Gastroesophageal sphincter (tissue), 3 donors: ENCODE measurements around the gene CNNM4.

ENCODE experiments used
- POLR2A ChIP-seq, 2 donors: fragments of 450-650 bp; IDR thresholded peaks; one replicate each; pipeline ENCODE4 v1.6.1; 2017; ENCODE audit warnings: antibody characterized with exemption in 2 of 2, mild to moderate bottlenecking in 2 of 2, moderate library complexity in 1 of 2
- TF ChIP-seq, protein P1 (sequence below), 4 experiments: fragments of 200-600 bp in 2 of 4; fragments of 450-650 bp in 2 of 4; sonication (generic) in 1 of 4; IDR thresholded peaks; one replicate each; pipeline ENCODE4 v1.5.1; 2017 to 2019; ENCODE audit warnings: antibody characterized with exemption in 4 of 4, mild to moderate bottlenecking in 2 of 4, moderate library complexity in 2 of 4

- no peak for TF ChIP-seq POLR2A (IDR thresholded peaks at IDR 0.05)
- TF ChIP-seq, protein P1, sequence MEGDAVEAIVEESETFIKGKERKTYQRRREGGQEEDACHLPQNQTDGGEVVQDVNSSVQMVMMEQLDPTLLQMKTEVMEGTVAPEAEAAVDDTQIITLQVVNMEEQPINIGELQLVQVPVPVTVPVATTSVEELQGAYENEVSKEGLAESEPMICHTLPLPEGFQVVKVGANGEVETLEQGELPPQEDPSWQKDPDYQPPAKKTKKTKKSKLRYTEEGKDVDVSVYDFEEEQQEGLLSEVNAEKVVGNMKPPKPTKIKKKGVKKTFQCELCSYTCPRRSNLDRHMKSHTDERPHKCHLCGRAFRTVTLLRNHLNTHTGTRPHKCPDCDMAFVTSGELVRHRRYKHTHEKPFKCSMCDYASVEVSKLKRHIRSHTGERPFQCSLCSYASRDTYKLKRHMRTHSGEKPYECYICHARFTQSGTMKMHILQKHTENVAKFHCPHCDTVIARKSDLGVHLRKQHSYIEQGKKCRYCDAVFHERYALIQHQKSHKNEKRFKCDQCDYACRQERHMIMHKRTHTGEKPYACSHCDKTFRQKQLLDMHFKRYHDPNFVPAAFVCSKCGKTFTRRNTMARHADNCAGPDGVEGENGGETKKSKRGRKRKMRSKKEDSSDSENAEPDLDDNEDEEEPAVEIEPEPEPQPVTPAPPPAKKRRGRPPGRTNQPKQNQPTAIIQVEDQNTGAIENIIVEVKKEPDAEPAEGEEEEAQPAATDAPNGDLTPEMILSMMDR (IDR thresholded peaks at IDR 0.05), result no peak
These were observed 77.9 kb downstream of the CNNM4 start for GRCh38 chr2:96838345-96839292.
